Gastroesophageal sphincter (tissue), 3 donors: ENCODE data around the gene ACVR1B.

Experiments used
- EP300 ChIP-seq: sonication (generic); formaldehyde crosslinking; IDR thresholded peaks from one replicate; pipeline ENCODE4 v1.6.1; 2017; ENCODE audit warnings: antibody characterized with exemption, mild to moderate bottlenecking
- POLR2AphosphoS5 ChIP-seq: sonication (generic); formaldehyde crosslinking; IDR thresholded peaks from one replicate; pipeline ENCODE4 v1.6.1; 2017; ENCODE audit warnings: antibody characterized with exemption
- TF ChIP-seq, protein P1 (sequence below), 4 experiments: fragments of 200-600 bp in 2 of 4; fragments of 450-650 bp in 2 of 4; sonication (generic) in 1 of 4; IDR thresholded peaks; one replicate each; pipeline ENCODE4 v1.5.1; 2017 to 2019; ENCODE audit warnings: antibody characterized with exemption in 4 of 4, mild to moderate bottlenecking in 2 of 4, moderate library complexity in 2 of 4

GRCh38 chr12:51953089-51953488 is 1.6 kb downstream of the ACVR1B start:
- TF ChIP-seq POLR2AphosphoS5: no peak
- TF ChIP-seq, protein P1, sequence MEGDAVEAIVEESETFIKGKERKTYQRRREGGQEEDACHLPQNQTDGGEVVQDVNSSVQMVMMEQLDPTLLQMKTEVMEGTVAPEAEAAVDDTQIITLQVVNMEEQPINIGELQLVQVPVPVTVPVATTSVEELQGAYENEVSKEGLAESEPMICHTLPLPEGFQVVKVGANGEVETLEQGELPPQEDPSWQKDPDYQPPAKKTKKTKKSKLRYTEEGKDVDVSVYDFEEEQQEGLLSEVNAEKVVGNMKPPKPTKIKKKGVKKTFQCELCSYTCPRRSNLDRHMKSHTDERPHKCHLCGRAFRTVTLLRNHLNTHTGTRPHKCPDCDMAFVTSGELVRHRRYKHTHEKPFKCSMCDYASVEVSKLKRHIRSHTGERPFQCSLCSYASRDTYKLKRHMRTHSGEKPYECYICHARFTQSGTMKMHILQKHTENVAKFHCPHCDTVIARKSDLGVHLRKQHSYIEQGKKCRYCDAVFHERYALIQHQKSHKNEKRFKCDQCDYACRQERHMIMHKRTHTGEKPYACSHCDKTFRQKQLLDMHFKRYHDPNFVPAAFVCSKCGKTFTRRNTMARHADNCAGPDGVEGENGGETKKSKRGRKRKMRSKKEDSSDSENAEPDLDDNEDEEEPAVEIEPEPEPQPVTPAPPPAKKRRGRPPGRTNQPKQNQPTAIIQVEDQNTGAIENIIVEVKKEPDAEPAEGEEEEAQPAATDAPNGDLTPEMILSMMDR (IDR thresholded peaks at IDR 0.05): no peak
- TF ChIP-seq EP300: no peak
